ENCODE results near the gene EN1. TPM values are rescaled to one million over a fixed set of nuclear protein-coding genes. Genes with fewer than 3 reads are reported as not detected.

Gene EN1
- total and polyA plus RNA-seq, 2 of the 13 experiments (the other 11 are each of a cell fraction or from before 2014, with no cell fraction given) = not detected

DNA sequence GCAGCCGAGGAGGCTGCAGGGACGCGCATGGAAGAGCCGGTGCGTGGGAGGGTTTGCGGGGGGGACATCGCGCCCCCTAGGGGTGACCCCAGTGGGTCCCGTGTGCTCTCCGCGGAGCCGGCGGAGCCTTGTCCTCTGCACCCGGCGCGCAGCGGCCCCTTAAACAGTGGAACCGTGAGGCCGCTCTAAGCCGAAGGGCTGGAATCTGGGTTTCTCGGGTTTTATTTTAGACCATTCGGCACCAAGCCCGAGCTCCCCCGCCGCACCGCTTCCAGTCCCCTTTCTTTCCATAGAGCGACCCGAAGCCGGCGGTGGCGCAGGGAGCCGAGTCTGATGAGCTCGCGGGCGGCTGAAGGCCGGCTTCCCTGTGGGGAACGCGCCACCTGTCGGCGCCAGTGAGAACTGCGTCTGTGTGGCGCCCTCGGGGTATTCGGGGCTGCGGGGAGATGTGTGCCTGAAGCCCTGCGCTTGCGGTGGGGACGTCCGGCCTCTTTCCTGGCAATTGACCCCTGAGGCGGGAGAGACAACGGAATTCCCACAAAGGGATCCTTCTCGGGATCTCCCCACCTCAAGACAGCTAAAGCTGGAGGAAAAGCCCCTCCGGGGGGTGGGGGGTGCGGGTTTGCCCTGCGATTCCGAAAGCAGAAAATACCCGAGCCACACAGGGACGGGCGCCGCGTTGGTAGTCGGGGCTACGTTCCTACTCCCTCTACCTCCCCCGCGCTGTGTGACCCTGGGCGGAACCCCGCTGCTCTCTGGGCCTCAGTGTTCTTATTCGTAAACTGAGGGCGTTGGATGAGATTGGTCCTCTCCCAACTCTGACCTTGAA is 8.2 kb upstream of the EN1 start (continued):
- no peak for TF ChIP-seq ZBTB8A (CRISPR knock-in tag; IDR thresholded peaks at IDR 0.05; ENCODE audit: borderline replicate concordance, low read depth)
- TF ChIP-seq PHF20 (CRISPR knock-in tag; IDR thresholded peaks at IDR 0.05) = no peak
- no peak for TF ChIP-seq ARNT (IDR thresholded peaks at IDR 0.05)
- peak; percentile 97 for TF ChIP-seq MTF2 (CRISPR knock-in tag; IDR thresholded peaks at IDR 0.05; ENCODE audit: borderline replicate concordance)
- TF ChIP-seq JDP2 (CRISPR knock-in tag; IDR thresholded peaks at IDR 0.05; ENCODE audit: borderline replicate concordance) = no peak
- TF ChIP-seq FOXM1 (CRISPR knock-in tag; IDR thresholded peaks at IDR 0.05) = no peak
- TF ChIP-seq KLF6 (CRISPR knock-in tag; IDR thresholded peaks at IDR 0.05) = 0 out of 2 replicates have a peak, but pooled peaks have one; percentile 50
- no peak for TF ChIP-seq HDAC6 (IDR thresholded peaks at IDR 0.05; ENCODE audit: low read depth, low read length)
- TF ChIP-seq PLRG1 (conservative IDR thresholded peaks at IDR 0.05) = no peak
- TF ChIP-seq ZNF30 (CRISPR knock-in tag; IDR thresholded peaks at IDR 0.05) = no peak
- TF ChIP-seq SMAD1 (CRISPR knock-in tag; IDR thresholded peaks at IDR 0.05; ENCODE audit: borderline replicate concordance, low read depth) = 0 out of 2 replicates have a peak, but pooled peaks have one; percentile 48
- TF ChIP-seq ZNF446 (CRISPR knock-in tag; IDR thresholded peaks at IDR 0.05) = 0 out of 2 replicates have a peak, but pooled peaks have one; percentile 50
- no peak for TF ChIP-seq NFATC3 (CRISPR knock-in tag; IDR thresholded peaks at IDR 0.05)
- TF ChIP-seq, protein P1, sequence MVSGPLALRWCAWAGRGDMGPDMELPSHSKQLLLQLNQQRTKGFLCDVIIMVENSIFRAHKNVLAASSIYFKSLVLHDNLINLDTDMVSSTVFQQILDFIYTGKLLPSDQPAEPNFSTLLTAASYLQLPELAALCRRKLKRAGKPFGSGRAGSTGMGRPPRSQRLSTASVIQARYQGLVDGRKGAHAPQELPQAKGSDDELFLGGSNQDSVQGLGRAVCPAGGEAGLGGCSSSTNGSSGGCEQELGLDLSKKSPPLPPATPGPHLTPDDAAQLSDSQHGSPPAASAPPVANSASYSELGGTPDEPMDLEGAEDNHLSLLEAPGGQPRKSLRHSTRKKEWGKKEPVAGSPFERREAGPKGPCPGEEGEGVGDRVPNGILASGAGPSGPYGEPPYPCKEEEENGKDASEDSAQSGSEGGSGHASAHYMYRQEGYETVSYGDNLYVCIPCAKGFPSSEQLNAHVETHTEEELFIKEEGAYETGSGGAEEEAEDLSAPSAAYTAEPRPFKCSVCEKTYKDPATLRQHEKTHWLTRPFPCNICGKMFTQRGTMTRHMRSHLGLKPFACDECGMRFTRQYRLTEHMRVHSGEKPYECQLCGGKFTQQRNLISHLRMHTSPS (CRISPR knock-in tag; IDR thresholded peaks at IDR 0.05; ENCODE audit: low read depth) = no peak
- TF ChIP-seq CBFB (CRISPR knock-in tag; IDR thresholded peaks at IDR 0.05) = peak; percentile 35; the same call in 1 of the 2 replicates
- TF ChIP-seq ZNF747 (CRISPR knock-in tag; IDR thresholded peaks at IDR 0.05; ENCODE audit: borderline replicate concordance) = no peak
- no peak for TF ChIP-seq KAT7 (CRISPR knock-in tag; IDR thresholded peaks at IDR 0.05; ENCODE audit: borderline replicate concordance)
- no peak for TF ChIP-seq HNRNPUL1 (IDR thresholded peaks at IDR 0.05; ENCODE audit: low read depth, low read length)
- no peak for TF ChIP-seq ZFYVE20 (CRISPR knock-in tag; IDR thresholded peaks at IDR 0.05; ENCODE audit: borderline replicate concordance, low read depth)
- no peak for TF ChIP-seq MAFK (conservative IDR thresholded peaks at IDR 0.05 in 1 of 2, IDR thresholded peaks at IDR 0.05 in 1 of 2; ENCODE audit: low read length in 2 of 2)
- TF ChIP-seq ATF1 (CRISPR knock-in tag; IDR thresholded peaks at IDR 0.05) = no peak
- TF ChIP-seq KDM4B (CRISPR knock-in tag; IDR thresholded peaks at IDR 0.05) = no peak
- no peak for TF ChIP-seq MEIS1 (CRISPR knock-in tag; IDR thresholded peaks at IDR 0.05; ENCODE audit: borderline replicate concordance)
- TF ChIP-seq ZFP37 (CRISPR knock-in tag; IDR thresholded peaks at IDR 0.05; ENCODE audit: borderline replicate concordance) = no peak
- TF ChIP-seq, protein P2, sequence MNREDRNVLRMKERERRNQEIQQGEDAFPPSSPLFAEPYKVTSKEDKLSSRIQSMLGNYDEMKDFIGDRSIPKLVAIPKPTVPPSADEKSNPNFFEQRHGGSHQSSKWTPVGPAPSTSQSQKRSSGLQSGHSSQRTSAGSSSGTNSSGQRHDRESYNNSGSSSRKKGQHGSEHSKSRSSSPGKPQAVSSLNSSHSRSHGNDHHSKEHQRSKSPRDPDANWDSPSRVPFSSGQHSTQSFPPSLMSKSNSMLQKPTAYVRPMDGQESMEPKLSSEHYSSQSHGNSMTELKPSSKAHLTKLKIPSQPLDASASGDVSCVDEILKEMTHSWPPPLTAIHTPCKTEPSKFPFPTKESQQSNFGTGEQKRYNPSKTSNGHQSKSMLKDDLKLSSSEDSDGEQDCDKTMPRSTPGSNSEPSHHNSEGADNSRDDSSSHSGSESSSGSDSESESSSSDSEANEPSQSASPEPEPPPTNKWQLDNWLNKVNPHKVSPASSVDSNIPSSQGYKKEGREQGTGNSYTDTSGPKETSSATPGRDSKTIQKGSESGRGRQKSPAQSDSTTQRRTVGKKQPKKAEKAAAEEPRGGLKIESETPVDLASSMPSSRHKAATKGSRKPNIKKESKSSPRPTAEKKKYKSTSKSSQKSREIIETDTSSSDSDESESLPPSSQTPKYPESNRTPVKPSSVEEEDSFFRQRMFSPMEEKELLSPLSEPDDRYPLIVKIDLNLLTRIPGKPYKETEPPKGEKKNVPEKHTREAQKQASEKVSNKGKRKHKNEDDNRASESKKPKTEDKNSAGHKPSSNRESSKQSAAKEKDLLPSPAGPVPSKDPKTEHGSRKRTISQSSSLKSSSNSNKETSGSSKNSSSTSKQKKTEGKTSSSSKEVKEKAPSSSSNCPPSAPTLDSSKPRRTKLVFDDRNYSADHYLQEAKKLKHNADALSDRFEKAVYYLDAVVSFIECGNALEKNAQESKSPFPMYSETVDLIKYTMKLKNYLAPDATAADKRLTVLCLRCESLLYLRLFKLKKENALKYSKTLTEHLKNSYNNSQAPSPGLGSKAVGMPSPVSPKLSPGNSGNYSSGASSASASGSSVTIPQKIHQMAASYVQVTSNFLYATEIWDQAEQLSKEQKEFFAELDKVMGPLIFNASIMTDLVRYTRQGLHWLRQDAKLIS (CRISPR knock-in tag; IDR thresholded peaks at IDR 0.05) = no peak
- TF ChIP-seq TBX3 (IDR thresholded peaks at IDR 0.05; ENCODE audit: borderline replicate concordance) = no peak
